Mesothelial cell of epicardium (in vitro differentiated cells): ENCODE results near the gene HIP1R. TPM values are rescaled to one million over a fixed set of nuclear protein-coding genes. Genes with fewer than 3 reads are reported as not detected.

Experiments used
- DNase-seq, 2 experiments: peaks; one replicate each; pipeline ENCODE4 v3.0.0; 2021; ENCODE audit warnings: low spot score in 2 of 2; ENCODE audit not compliant: unreplicated experiment in 2 of 2
- H3K27ac Mint-ChIP-seq: 2 replicates; pipeline ENCODE4 v1.8.0; 2021; ENCODE audit warnings: mixed read lengths
- H3K27me3 Mint-ChIP-seq: 2 replicates; pipeline ENCODE4 v1.8.0; 2021; ENCODE audit warnings: low read depth, mixed read lengths
- H3K36me3 Mint-ChIP-seq: 2 replicates; pipeline ENCODE4 v1.8.0; 2021; ENCODE audit warnings: mixed read lengths
- H3K4me1 Mint-ChIP-seq: 2 replicates; pipeline ENCODE4 v1.8.0; 2021; ENCODE audit warnings: mixed read lengths
- H3K4me3 Mint-ChIP-seq: 2 replicates; pipeline ENCODE4 v1.8.0; 2021; ENCODE audit warnings: mild to moderate bottlenecking, moderate library complexity, mixed read lengths
- H3K9me3 Mint-ChIP-seq: 2 replicates; pipeline ENCODE4 v1.8.0; 2021; ENCODE audit warnings: mixed read lengths
- total RNA-seq: library from RNA; stranded (reverse); gene quantifications from 3 replicates; pipeline ENCODE4 v1.2.1, GENCODE V29; 2021
- TF ChIP-seq, protein P1 (sequence below): fragments of 200-600 bp; sonication (generic); IDR thresholded peaks from one replicate; pipeline ENCODE4 v1.5.0; 2021; ENCODE audit warnings: antibody characterized with exemption; ENCODE audit not compliant: unreplicated experiment

The HIP1R gene, protein sequence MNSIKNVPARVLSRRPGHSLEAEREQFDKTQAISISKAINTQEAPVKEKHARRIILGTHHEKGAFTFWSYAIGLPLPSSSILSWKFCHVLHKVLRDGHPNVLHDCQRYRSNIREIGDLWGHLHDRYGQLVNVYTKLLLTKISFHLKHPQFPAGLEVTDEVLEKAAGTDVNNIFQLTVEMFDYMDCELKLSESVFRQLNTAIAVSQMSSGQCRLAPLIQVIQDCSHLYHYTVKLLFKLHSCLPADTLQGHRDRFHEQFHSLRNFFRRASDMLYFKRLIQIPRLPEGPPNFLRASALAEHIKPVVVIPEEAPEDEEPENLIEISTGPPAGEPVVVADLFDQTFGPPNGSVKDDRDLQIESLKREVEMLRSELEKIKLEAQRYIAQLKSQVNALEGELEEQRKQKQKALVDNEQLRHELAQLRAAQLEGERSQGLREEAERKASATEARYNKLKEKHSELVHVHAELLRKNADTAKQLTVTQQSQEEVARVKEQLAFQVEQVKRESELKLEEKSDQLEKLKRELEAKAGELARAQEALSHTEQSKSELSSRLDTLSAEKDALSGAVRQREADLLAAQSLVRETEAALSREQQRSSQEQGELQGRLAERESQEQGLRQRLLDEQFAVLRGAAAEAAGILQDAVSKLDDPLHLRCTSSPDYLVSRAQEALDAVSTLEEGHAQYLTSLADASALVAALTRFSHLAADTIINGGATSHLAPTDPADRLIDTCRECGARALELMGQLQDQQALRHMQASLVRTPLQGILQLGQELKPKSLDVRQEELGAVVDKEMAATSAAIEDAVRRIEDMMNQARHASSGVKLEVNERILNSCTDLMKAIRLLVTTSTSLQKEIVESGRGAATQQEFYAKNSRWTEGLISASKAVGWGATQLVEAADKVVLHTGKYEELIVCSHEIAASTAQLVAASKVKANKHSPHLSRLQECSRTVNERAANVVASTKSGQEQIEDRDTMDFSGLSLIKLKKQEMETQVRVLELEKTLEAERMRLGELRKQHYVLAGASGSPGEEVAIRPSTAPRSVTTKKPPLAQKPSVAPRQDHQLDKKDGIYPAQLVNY
- 37.6 to 44.2 TPM (median 40.9 TPM) in 3 replicates for total RNA-seq

DNA sequence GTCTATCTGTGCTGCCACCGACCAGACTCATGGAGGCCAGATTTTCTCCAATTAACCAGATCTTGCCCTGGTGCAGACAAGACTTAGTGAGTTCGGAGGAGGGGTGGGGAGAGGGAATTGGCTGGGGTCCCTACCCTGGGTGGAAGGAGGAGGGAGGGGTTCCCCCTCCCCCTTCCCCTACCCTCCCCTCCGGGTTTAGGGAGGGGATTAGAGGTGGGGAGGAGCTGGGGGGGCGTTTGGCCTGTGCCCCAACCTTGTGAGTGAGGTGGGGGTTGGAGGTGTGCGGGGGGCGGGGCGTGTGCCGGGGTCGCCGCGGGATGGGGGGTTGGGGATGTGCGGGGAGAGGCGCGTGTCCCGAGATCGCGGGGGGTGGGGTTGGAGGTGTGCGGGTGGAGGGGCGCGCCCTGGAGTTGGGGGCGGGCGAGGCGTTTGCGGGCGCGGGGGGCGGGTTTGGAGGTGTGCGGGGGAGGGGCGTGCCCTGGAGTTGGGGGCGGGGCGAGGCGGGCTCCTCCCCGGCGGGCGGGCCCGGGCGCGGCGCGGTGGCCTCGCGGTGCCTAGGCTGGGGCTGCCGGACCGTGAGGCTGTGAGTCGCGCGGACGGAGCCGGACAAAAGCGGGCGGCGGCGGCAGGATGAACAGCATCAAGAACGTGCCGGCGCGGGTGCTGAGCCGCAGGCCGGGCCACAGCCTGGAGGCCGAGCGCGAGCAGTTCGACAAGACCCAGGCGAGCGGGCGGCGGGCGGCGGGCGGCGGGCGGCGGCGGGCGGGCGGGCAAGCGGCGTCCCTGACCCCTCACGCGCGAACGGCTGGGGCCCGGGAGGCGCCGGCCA, at the start of gene HIP1R:
TSS of gene HIP1R (plus strand) at position 537 of the 829 bp plus-strand sequence. CDS start at position 631, 94 bp downstream.
- TF ChIP-seq, protein P1, sequence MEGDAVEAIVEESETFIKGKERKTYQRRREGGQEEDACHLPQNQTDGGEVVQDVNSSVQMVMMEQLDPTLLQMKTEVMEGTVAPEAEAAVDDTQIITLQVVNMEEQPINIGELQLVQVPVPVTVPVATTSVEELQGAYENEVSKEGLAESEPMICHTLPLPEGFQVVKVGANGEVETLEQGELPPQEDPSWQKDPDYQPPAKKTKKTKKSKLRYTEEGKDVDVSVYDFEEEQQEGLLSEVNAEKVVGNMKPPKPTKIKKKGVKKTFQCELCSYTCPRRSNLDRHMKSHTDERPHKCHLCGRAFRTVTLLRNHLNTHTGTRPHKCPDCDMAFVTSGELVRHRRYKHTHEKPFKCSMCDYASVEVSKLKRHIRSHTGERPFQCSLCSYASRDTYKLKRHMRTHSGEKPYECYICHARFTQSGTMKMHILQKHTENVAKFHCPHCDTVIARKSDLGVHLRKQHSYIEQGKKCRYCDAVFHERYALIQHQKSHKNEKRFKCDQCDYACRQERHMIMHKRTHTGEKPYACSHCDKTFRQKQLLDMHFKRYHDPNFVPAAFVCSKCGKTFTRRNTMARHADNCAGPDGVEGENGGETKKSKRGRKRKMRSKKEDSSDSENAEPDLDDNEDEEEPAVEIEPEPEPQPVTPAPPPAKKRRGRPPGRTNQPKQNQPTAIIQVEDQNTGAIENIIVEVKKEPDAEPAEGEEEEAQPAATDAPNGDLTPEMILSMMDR, result no peak
- H3K4me1 Mint-ChIP-seq, result peaks cover 25% of the 10 kb centered on the region
- H3K36me3 Mint-ChIP-seq, result no peaks in the 10 kb centered on the region
- peaks cover 13% of the 10 kb centered on the region for H3K27me3 Mint-ChIP-seq
- H3K4me3 Mint-ChIP-seq, result peak within 1 kb of the TSS; percentile 87
- no peaks in the 10 kb centered on the region for H3K9me3 Mint-ChIP-seq
- DNase-seq, result peak in 1 of 2 experiments; percentile 58
- peak within 1 kb of the TSS; percentile 90 for H3K27ac Mint-ChIP-seq

DNA sequence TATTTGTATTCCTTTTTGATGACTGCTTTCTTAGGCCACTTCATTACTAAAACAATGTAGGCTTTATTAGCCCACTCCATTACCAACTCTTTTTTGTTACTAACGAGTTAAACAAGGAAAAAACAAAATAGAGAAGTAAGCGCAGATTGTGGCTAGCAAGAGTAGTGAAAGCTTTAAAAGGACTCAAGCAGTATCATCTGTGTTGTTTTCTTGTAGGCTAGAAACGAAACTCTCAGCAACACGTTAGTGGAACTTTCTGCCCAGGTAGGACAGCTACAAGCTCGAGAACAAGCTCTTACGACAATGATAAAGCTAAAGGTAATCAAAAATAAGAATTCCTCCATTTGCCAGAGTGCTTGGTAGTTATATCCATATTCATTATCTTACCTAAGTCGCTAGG, 49.8 kb upstream of the HIP1R start:
- no peaks in the 10 kb centered on the region for H3K27me3 Mint-ChIP-seq
- TF ChIP-seq, protein P1, result no peak
- no peaks in the 10 kb centered on the region for H3K36me3 Mint-ChIP-seq
- no peak for DNase-seq
- H3K4me3 Mint-ChIP-seq, result no peak overlapping the region
- no peak overlapping the region for H3K27ac Mint-ChIP-seq
- H3K9me3 Mint-ChIP-seq, result no peaks in the 10 kb centered on the region
- H3K4me1 Mint-ChIP-seq, result no peaks in the 10 kb centered on the region

DNA sequence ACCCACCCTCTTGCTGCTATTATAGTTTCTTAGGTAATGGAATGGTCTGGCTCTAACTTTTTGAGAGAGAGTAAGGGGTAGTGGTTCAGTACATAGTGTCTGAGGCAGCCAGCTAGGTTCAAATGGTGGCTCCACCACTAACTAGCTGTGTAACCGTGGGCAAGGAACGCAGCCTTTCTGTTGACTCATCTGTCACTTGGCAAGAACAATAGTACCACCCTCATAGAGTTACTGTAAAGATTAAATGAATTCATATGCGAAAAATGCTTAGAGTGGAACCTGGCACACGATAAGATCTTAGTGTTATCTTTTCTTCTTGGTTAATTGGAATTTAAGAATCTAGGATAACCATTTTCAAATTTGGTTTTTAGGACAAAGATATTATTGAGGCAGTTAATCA, 46.9 kb upstream of the HIP1R start:
- no peaks in the 10 kb centered on the region for H3K9me3 Mint-ChIP-seq
- H3K27me3 Mint-ChIP-seq, result no peaks in the 10 kb centered on the region
- no peak overlapping the region for H3K27ac Mint-ChIP-seq
- DNase-seq, result no peak
- no peaks in the 10 kb centered on the region for H3K36me3 Mint-ChIP-seq
- no peaks in the 10 kb centered on the region for H3K4me1 Mint-ChIP-seq
- TF ChIP-seq, protein P1, result no peak
- no peak overlapping the region for H3K4me3 Mint-ChIP-seq

DNA sequence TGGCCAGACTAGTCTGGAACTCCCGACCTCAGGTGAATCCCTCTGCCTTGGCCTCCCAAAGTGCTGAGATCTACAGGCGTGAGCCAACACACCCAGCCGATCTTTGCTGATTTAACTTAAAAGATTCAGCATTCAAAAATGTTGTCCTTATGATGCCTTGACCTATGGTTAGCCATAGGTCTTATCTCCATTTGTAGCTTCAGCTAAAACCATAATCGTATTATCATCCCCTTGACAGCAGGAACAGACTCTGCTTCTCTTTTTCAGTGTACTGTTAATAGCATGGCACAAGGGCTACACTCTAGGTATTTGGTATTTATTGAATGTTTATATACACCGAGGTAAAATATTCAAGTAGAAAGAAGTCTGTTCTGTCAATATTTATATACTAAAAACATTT, 45.6 kb upstream of the HIP1R start:
- Mint-ChIP-seq H3K36me3 (no peaks in the 10 kb centered on the region), H3K27me3 (no peaks in the 10 kb centered on the region), H3K27ac (no peak overlapping the region), H3K4me3 (no peak overlapping the region), H3K9me3 (no peaks in the 10 kb centered on the region), H3K4me1 (no peaks in the 10 kb centered on the region)
- TF ChIP-seq, protein P1, result no peak
- no peak for DNase-seq
